ENCODE measurements around the gene PPP4R2.
"Not testable (repeated sequence)": the region's sequence is repeated elsewhere in the genome, so short reads cannot be mapped to it uniquely, and the experiment has no call there.

The PPP4R2 gene

DNA sequence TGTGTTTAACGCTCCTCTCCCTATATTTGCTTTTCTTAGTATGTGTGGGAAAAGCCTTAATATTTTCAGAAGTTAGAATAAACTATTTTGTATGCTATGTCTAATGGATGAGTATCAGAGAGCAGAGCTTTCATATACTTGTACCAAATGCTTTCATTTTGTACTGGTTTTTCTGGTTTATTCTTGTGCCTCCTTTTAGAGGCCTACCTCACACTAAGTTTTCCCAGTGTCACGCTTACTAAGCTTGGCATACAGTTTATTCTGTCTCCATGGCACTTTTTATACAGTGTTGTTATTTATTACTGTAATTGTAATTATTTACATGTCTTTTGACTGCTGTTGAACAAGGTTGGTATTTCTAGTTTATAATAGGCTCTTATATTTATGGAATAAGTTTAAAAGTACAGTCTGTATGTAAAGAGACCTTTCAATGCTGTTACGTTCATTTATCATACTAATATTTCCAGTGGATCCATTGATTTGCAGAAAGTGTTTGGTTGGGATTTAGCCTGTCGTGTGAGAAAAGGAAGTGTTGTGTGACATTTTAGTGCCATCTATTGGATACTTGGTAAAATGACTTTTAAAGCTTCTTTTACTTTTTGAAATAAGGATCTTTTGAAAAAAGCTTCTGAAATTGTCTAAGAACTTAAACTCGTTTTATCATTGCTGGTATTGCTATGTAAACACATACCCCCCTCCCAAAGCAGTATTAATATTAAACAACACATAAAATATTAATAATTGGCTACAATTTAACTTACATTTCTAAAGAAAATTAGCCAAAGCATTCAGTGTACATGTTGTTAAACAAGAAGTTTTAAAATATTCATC lies 59.6 kb downstream of the PPP4R2 start:
- no peak overlapping the region for H3K4me3 ChIP-seq (ENCODE audit: low read depth, low read length)
- in situ Hi-C loops (cut with HindIII; ENCODE audit: low sequenced_read_pairs), result no loop called here
- DNase-seq (ENCODE audit: low read depth), result peak; percentile 63
- TF ChIP-seq, protein P1, sequence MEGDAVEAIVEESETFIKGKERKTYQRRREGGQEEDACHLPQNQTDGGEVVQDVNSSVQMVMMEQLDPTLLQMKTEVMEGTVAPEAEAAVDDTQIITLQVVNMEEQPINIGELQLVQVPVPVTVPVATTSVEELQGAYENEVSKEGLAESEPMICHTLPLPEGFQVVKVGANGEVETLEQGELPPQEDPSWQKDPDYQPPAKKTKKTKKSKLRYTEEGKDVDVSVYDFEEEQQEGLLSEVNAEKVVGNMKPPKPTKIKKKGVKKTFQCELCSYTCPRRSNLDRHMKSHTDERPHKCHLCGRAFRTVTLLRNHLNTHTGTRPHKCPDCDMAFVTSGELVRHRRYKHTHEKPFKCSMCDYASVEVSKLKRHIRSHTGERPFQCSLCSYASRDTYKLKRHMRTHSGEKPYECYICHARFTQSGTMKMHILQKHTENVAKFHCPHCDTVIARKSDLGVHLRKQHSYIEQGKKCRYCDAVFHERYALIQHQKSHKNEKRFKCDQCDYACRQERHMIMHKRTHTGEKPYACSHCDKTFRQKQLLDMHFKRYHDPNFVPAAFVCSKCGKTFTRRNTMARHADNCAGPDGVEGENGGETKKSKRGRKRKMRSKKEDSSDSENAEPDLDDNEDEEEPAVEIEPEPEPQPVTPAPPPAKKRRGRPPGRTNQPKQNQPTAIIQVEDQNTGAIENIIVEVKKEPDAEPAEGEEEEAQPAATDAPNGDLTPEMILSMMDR (IDR thresholded peaks at IDR 0.05; ENCODE audit: low read depth, low read length, missing control alignments), result peak; percentile 33

DNA sequence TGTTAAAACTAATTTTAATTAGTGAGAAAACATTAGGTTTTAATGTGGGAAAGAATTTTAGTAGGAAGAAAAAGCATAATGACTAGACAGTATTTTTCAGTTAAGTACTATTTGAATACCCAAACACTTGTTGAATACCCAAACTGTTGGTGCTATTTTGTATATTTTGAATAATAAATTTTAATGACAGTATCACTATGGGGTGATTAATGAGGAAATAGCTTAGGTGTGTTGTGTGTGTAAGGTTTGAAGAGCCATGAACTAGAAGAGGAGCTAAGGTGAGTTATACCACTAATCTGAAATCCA lies 60.2 kb downstream of the PPP4R2 start:
- in situ Hi-C loops (cut with HindIII; ENCODE audit: low sequenced_read_pairs), result no loop called here
- H3K4me3 ChIP-seq (ENCODE audit: low read depth, low read length), result no peak overlapping the region
- TF ChIP-seq, protein P1 (IDR thresholded peaks at IDR 0.05; ENCODE audit: low read depth, low read length, missing control alignments), result no peak
- DNase-seq (ENCODE audit: low read depth), result no peak

DNA sequence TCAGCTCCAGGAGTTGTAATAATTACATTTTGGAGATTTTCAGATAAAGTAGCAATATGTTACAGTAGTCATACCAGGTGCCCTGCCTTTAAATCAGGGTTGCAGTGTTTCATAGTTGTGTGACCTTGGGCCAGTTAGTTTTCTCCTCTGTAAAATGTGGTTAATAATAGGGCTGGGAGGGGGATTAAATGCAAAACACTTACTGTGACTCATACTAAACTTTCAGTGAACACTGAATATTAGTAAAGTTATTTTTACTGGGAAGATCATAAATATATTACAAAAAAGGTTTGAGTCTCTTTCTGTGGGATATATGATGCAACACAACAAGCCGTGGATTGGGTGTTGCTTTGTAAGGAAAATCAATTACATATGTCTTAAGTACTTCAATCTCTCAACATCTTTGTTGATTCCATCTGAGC lies 63.7 kb downstream of the PPP4R2 start:
- no peak overlapping the region for H3K4me3 ChIP-seq (ENCODE audit: low read depth, low read length)
- TF ChIP-seq, protein P1 (IDR thresholded peaks at IDR 0.05; ENCODE audit: low read depth, low read length, missing control alignments), result no peak
- in situ Hi-C loops (cut with HindIII; ENCODE audit: low sequenced_read_pairs), result no loop called here
- no peak for DNase-seq (ENCODE audit: low read depth)

DNA sequence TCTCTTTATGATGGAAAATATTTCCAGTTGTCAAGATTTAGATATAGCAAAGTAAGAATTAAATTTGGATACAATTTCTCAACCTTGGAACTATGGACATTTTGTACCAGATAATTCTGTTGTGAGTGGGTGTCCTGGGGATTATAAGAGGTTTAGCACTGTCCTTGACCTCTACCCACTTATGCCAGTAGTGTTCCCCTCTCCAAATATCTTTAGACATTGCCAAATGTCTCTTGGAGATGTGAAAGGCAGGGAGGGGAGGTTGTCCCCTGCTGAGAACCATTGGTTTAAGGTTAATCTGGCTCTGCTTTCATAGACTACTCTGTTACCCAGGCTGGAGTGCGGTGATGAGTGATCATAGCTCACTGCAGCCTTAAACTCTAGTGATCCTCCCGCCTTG lies 64.8 kb downstream of the PPP4R2 start, which contains the start of gene EBLN2:
Gene EBLN2 (plus strand): TSS at position 244 of the 400 bp plus-strand sequence. CDS start 423 bp downstream, outside the sequence.
- H3K4me3 ChIP-seq (ENCODE audit: low read depth, low read length), result no peak within 1 kb of the TSS
- TF ChIP-seq, protein P1 (IDR thresholded peaks at IDR 0.05; ENCODE audit: low read depth, low read length, missing control alignments), result no peak
- in situ Hi-C loops (cut with HindIII; ENCODE audit: low sequenced_read_pairs), result no loop called here
- no peak for DNase-seq (ENCODE audit: low read depth)

DNA sequence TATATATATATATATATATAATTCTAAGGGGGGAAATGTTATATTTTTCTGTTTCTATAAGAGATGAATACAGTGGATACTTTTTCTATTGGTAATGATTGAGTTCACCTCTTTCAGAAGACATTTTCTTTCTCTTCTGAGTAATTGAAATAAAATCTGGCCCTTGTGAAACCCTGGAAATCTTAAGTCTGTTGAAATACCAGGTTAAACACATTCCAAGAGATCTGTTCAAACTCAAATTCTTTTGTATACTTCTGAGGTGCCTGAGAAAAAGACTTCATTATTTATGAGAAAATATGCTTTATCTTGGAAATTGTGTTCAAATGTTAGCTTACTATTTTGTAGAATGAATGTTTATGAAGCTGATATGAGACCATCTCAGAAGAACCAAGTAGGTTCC lies 69.6 kb downstream of the PPP4R2 start:
- H3K4me3 ChIP-seq (ENCODE audit: low read depth, low read length); DNase-seq (ENCODE audit: low read depth); in situ Hi-C loops (cut with HindIII; ENCODE audit: low sequenced_read_pairs): not testable (repeated sequence)

DNA sequence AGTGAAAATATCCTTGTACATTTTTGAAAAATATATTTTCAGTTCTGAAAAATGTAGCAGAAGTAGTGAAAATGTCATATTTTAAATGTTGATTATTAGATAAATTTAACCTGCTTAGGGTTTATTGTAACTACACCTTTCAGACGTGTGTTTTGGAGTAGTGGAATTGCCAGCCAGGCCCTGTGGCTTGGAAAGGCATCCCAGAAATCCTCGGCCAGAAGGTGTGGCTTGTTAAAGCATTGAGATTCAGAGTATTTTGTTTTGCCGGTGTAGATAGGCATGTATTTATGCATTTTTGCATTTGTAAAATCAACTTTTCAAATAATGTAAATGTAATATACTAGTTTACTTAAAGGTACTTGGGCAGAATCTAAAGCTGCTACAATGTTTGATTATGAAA lies 71.8 kb downstream of the PPP4R2 start:
- no peak for DNase-seq (ENCODE audit: low read depth)
- in situ Hi-C loops (cut with HindIII; ENCODE audit: low sequenced_read_pairs), result no loop called here
- TF ChIP-seq, protein P1 (IDR thresholded peaks at IDR 0.05; ENCODE audit: low read depth, low read length, missing control alignments), result no peak
- no peak overlapping the region for H3K4me3 ChIP-seq (ENCODE audit: low read depth, low read length)

DNA sequence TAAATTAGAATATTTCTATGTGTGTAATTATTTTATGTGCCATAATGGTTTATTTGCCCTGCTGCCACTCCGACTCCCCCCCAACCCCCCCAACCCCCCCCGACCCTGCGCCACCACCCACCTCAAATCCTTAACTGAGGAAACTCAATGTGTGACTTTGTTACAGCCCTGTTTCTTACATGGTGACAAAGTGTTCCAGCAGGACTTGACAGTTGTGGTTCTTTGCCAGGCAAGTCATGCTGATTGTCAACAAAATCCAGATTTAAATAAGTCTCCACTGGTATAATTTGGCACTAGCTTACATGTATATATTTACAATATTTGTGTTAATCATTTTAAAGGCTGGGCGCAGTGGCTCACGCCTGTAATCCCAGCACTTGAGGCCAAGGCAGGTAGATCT lies 72.6 kb downstream of the PPP4R2 start:
- TF ChIP-seq, protein P1 (IDR thresholded peaks at IDR 0.05; ENCODE audit: low read depth, low read length, missing control alignments), result no peak
- DNase-seq (ENCODE audit: low read depth), result no peak
- in situ Hi-C loops (cut with HindIII; ENCODE audit: low sequenced_read_pairs), result no loop called here
- no peak overlapping the region for H3K4me3 ChIP-seq (ENCODE audit: low read depth, low read length)
